Measurements from ENCODE around the gene MPL.

- TF ChIP-seq CTCF (IDR thresholded peaks at IDR 0.05 in 8 of 11, conservative IDR thresholded peaks at IDR 0.05 in 3 of 11) (no peak), POLR2A (IDR thresholded peaks at IDR 0.05) (no peak)
Measured at GRCh38 chr1:43381612-43382011, 44.0 kb downstream of the MPL start.

Measured in spleen (tissue), 7 donors.